ENCODE results near the gene SLC9C1.
A peak's percentile ranks its signal among the peaks of the same experiment; 100 is the strongest.

SLC9C1 gene

GRCh38 chr3:112117841-112118571 lies 176.0 kb downstream of the SLC9C1 start:
- in situ Hi-C loops (cut with MboI; ENCODE audit: low pct_unique_long_range_greater_than_20kb, low sequenced_read_pairs, unreplicated experiment): loop anchor here (25.0 kb wide), 1 partner anchor 869 kb away; the partner anchor contains the start of genes CD200R1 and GTPBP8
- TF ChIP-seq CTCF (IDR thresholded peaks at IDR 0.05; ENCODE audit: extremely low read depth, insufficient read depth, missing control alignments): peak; percentile 37
- DNase-seq (ENCODE audit: low spot score): no peak

GRCh38 chr3:112117415-112117814 lies 176.6 kb downstream of the SLC9C1 start:
- TF ChIP-seq CTCF (IDR thresholded peaks at IDR 0.05; ENCODE audit: extremely low read depth, insufficient read depth, missing control alignments): no peak
- in situ Hi-C loops (cut with MboI; ENCODE audit: low pct_unique_long_range_greater_than_20kb, low sequenced_read_pairs, unreplicated experiment): loop anchor here (25.0 kb wide), 1 partner anchor 870 kb away; the partner anchor contains the start of genes CD200R1 and GTPBP8
- DNase-seq (ENCODE audit: low spot score): no peak

DNA sequence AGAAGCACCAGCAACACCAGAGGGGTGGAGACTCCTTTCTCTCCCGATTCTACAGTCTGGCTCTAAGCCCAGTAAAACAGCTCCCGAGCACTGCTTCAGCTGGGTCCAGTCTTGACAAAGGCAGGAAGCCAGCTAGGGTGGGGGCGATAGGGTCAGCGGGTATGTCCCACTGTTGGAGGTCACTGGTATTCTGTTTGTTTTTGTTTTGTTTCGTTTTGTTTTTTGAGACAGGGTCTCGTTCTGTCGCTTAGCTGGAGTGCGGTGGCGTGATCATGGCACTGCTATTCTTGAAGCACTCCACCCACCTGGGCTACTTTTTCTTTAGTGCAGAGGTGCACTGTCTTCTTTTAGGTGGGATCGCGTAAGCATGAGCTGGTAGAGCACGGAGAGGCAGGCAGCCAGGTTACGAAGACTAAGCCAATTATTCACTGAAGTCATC lies 177.2 kb downstream of the SLC9C1 start:
- TF ChIP-seq CTCF (IDR thresholded peaks at IDR 0.05; ENCODE audit: extremely low read depth, insufficient read depth, missing control alignments): no peak
- in situ Hi-C loops (cut with MboI; ENCODE audit: low pct_unique_long_range_greater_than_20kb, low sequenced_read_pairs, unreplicated experiment): loop anchor here (25.0 kb wide), 1 partner anchor 871 kb away; the partner anchor contains the start of genes CD200R1 and GTPBP8
- DNase-seq (ENCODE audit: low spot score): no peak

DNA sequence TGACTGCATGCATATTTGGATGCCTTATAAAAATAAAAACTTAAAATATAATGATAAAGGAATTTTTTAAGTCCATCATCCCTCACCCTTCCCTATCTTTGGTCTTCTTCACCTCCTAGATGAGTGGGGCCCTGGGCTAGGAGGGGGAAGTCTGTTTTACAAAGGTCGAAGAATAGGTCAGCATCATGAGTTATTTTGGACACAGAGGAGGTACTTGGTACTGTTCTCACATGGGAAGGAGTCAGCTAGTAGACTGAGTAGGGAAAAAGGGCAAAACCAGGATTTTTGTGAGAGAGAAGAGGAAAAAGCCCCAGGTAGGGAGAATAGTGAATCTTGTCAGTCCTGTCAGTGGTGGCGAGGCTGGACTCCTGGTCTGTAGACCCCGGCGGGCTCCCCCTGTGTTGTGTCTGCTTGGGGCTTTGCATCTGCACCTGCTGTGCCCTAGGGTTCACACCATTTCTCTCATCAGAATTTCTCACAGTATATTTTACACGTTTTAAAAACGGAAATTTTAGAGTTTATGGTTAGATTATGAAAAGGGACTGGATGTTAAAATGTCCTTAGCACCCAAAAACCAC lies 178.1 kb downstream of the SLC9C1 start:
- TF ChIP-seq CTCF (IDR thresholded peaks at IDR 0.05; ENCODE audit: extremely low read depth, insufficient read depth, missing control alignments): no peak
- no peak for DNase-seq (ENCODE audit: low spot score)
- in situ Hi-C loops (cut with MboI; ENCODE audit: low pct_unique_long_range_greater_than_20kb, low sequenced_read_pairs, unreplicated experiment): loop anchor here (25.0 kb wide), 1 partner anchor 871 kb away; the partner anchor contains the start of genes CD200R1 and GTPBP8

- in situ Hi-C loops (cut with MboI; ENCODE audit: low pct_unique_long_range_greater_than_20kb, low sequenced_read_pairs, unreplicated experiment): loop anchor here (25.0 kb wide), 1 partner anchor 872 kb away; the partner anchor contains the start of genes CD200R1 and GTPBP8
- TF ChIP-seq CTCF (IDR thresholded peaks at IDR 0.05; ENCODE audit: extremely low read depth, insufficient read depth, missing control alignments): no peak
Observed at GRCh38 chr3:112115161-112115739, 178.8 kb downstream of the SLC9C1 start.

DNA sequence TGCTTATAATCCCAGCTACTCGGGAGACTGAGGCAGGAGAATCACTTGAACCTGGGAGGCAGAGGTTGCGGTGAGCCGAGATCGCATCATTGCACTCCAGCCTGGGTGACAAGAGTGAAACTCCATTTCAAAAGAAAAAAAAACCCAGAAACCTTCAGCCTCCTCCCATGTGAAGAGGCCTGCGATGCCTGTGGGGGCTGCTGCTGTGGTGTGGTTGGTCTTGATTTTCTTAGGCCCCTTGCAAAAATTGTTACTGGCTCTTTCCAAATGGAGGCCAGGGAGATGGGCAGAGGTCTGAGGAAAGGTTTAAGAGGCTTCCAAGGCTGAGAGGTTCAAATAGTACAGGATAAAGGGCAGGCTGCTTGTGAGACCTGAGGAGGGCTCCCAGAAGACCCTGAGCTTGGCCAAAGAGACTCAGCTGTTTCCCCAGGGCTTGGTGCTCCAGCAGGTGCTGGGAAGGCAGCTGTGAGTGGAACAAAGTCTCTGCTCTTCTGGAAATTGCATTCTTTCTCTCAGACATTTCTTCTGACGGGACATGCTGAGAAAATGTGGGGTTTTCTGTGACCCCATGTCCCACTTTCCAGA lies 179.3 kb downstream of the SLC9C1 start:
- TF ChIP-seq CTCF (IDR thresholded peaks at IDR 0.05; ENCODE audit: extremely low read depth, insufficient read depth, missing control alignments): no peak
- in situ Hi-C loops (cut with MboI; ENCODE audit: low pct_unique_long_range_greater_than_20kb, low sequenced_read_pairs, unreplicated experiment): loop anchor here (5.0 to 25.0 kb wide), 2 partner anchors 403 to 873 kb away; partner anchors contain the start of genes CD200R1 and GTPBP8
- DNase-seq (ENCODE audit: low spot score): no peak

More at GRCh38 chr3:112115161-112115739, 178.8 kb downstream of the SLC9C1 start:
- DNase-seq (ENCODE audit: low spot score): peak; percentile 47

All from GM13977 (cell line).